ENCODE measurements around the gene ITIH4.

Gene ITIH4

GRCh38 chr3:52795298-52795900 is 35.1 kb downstream of the ITIH4 start:
- DNase-seq, result no peak

- no peak for DNase-seq
These were observed 35.8 kb downstream of the ITIH4 start, which contains the start of gene ITIH3 for GRCh38 chr3:52794612-52795099. ITIH3 (plus strand) TSS chr3:52794796; CDS start chr3:52794804, 8 bp downstream.

- DNase-seq, result no peak
These were observed 36.5 kb downstream of the ITIH4 start for GRCh38 chr3:52793702-52794611.

GRCh38 chr3:52792961-52793695 is 37.3 kb downstream of the ITIH4 start:
- DNase-seq, result no peak

GRCh38 chr3:52792413-52792812 is 38.1 kb downstream of the ITIH4 start:
- no peak for DNase-seq

GRCh38 chr3:52791928-52792327 is 38.5 kb downstream of the ITIH4 start:
- no peak for DNase-seq

GRCh38 chr3:52791366-52791765 is 39.1 kb downstream of the ITIH4 start:
- no peak for DNase-seq

- no peak for DNase-seq
These were observed 39.7 kb downstream of the ITIH4 start for GRCh38 chr3:52790741-52791140.

GRCh38 chr3:52790337-52790736 is 40.1 kb downstream of the ITIH4 start:
- no peak for DNase-seq

GRCh38 chr3:52789746-52790040 is 40.8 kb downstream of the ITIH4 start:
- no peak for DNase-seq

- DNase-seq, result no peak
These were observed 41.4 kb downstream of the ITIH4 start for GRCh38 chr3:52788890-52789745.

GRCh38 chr3:52787672-52788625 is 42.5 kb downstream of the ITIH4 start:
- DNase-seq, result no peak

- DNase-seq, result no peak
These were observed 43.2 kb downstream of the ITIH4 start for GRCh38 chr3:52787246-52787645.

- no peak for DNase-seq
These were observed 43.9 kb downstream of the ITIH4 start for GRCh38 chr3:52786330-52787215.

GRCh38 chr3:52784931-52785590 is 45.4 kb downstream of the ITIH4 start:
- DNase-seq, result no peak

GRCh38 chr3:52784021-52784621 is 46.4 kb downstream of the ITIH4 start:
- DNase-seq, result no peak

GRCh38 chr3:52783211-52783555 is 47.3 kb downstream of the ITIH4 start:
- DNase-seq, result no peak

GRCh38 chr3:52782412-52783210 is 47.9 kb downstream of the ITIH4 start:
- no peak for DNase-seq
